ENCODE data around the gene SHISA8.
"Not testable (repeated sequence)": the region's sequence is repeated elsewhere in the genome, so short reads cannot be mapped to it uniquely, and the experiment has no call there.

The SHISA8 gene

DNA sequence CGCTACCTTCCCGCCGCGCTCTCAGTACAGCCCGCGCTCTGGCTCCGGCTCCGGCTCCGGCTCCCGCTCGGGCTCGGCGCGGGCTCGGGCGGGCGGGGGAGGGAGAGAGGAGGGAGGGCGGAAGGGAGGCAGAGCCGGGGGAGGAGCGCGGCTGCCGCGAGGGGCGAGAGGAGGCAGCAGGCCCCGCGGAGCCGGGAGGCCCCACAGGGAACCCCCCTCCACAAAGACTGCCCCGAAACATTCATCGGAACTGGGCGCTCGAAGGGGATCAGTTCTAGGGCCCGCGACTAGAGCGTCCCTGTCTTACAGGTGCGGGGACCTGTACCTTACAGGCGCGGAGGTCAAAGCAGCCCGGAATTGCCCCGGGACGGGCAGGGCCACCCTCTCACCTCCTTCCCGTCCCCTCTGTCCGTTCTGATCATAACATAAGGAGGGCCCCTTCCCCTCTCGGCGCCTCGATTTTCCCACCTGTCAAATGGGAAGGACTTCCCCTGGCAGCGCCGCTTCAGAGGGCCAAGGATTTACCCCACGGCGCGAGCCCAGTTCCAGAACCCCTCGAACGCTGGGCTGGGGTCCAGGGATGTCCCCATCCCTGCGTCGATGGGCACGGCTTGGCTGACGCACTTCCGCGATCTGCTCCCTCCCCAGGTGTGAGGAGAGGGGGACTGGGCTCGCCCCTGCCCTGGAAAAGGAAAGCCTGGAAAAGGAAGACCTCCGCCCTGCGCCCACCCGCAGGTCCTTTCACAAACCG lies at the start of gene SHISA8:
Gene SHISA8, minus strand, starts transcription at position 40 of the 751 bp plus-strand sequence. CDS start 407 bp downstream, outside the sequence.
- no peak for DNase-seq

- no peak for DNase-seq
These were observed 49.2 kb upstream of the SHISA8 start for GRCh38 chr22:41964112-41964491.

DNA sequence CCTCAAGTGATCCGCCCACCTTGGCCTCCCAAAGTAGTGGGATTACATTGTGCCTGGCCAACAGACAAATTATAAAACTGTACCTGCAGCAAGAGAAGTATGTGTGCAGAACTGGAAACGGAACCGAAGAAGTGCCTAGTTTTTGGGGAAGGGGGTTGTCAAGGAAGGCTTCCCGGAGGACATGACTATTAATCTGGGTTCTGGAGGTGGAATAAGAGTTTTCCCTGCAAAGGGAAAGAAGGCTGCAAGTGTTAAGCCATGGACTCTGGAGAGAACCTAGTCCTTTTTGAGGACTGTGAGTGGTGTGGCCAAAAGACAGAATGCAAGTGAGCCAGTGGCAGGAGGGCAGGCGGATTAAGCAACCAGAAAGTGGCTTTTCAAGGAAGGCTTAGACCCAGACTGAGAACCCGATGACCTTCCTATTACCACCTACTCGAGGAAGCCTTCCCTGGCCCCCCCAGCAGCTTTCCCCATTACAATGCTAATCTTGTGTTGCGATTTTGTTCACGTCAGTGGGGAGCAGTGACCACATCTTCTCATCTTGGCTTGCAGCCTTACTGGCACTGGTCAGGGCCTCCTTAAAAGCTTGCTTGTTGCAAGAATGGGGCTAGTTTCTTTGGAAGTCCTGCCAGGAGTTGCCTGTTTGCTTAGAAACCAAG lies 48.7 kb upstream of the SHISA8 start:
- no peak for DNase-seq

DNA sequence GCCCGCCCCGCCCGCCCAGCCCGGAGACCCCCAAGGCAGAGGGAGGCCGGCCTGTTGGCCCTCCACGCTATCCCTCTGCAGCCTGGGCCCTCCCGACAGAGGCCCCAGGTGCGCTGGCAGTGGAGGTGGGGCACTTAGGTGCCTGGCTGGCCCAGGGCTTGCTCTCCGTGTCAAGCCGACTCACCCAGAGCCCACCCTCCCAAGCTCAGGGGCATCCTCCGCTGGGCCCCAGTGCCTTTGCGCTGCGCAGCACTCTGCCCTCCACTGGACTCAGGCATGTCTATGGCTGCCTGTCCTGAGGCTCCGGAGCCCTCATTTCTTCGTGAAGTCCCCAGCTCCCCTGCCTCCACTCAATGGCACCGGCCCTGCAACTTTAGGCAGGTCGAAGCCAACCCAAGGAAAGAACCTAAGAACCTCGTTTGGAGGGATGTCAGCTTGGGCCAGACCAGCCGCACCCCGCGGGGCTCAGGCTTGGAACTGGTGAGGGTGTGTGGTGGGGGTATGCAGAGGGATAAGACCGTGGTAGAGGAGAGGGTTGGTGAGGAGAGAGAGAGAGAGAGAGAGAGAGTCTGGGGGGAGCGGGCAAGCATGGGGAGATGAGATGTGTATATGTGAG lies 43.2 kb upstream of the SHISA8 start:
- DNase-seq: no peak

DNA sequence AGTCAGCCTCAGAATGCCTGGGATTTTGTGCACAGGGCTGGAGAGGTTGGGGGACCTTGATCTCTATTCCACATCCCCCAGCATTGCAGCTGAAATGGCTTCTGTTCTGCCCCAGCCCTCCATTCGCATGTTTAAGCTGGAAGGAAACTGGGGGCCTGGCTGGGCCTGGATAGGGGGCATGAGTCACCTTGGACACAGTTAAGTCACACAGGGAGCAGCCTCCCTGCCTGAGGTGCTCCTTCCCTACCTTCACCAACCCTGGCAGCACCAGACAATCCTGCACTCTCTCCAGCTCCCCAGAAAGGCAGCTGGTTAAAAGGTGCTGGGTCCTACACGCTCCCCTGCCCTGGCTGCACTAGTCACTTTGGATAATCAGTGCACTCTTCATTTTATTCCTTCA lies 37.8 kb upstream of the SHISA8 start:
- no peak for DNase-seq

GRCh38 chr22:41951898-41952474 lies 37.1 kb upstream of the SHISA8 start, which contains the start of gene SMIM45:
TSS of gene SMIM45 (plus strand) at chr22:41952150.
- DNase-seq: peak; percentile 69

- peak; percentile 68 for DNase-seq
These were observed 34.6 kb upstream of the SHISA8 start for GRCh38 chr22:41949297-41949965.

DNA sequence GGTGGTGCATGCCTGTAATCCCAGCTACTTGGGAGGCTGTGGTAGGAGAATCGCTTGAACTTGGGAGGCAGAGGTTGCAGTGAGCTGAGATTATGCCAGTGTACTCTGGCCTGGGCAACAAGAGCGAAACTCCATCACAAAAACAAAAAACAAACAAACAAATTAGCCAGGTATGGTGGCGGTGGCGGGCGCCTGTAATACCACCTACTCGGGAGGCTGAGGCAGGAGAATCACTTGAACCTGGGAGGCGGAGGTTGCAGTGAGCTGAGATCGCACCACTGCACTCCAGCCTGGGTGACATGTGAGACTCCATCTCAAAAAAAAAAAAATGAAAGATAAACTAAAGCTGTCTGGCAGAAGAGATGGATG lies 34.0 kb upstream of the SHISA8 start:
- DNase-seq: not testable (repeated sequence)

GRCh38 chr22:41948142-41948541 lies 33.3 kb upstream of the SHISA8 start:
- DNase-seq: no peak

DNA sequence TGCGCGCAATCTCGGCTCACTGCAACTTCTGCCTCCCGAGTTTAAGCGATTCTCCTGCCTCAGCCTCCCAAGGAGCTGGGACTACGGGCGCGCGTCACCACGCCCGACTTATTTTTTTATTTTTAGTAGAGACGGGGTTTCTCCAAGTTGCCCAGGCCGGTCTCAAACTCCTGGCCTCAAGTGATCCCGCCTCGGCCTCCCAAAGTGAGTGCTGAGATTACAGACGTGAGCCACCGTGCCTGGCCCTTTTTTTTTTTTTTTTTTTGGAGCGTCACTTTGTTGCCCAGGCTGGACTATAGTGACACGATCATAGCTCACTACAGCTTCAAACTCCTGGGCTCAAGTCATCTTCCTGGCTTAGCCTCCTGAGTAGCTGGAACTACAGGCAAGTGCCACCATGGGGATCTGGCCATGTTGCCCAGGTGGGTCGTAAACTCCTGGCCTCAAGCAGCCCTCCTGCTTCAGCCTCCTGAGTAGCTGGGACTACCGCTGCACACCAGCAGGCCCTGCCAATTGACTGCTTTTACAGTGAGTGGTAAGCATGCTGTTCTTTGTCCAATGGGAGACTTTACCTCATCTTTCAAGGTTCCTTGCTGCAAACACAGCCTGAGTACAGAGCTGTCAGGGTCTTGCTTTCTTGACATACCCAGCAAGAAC lies 32.7 kb upstream of the SHISA8 start:
- DNase-seq: no peak

DNA sequence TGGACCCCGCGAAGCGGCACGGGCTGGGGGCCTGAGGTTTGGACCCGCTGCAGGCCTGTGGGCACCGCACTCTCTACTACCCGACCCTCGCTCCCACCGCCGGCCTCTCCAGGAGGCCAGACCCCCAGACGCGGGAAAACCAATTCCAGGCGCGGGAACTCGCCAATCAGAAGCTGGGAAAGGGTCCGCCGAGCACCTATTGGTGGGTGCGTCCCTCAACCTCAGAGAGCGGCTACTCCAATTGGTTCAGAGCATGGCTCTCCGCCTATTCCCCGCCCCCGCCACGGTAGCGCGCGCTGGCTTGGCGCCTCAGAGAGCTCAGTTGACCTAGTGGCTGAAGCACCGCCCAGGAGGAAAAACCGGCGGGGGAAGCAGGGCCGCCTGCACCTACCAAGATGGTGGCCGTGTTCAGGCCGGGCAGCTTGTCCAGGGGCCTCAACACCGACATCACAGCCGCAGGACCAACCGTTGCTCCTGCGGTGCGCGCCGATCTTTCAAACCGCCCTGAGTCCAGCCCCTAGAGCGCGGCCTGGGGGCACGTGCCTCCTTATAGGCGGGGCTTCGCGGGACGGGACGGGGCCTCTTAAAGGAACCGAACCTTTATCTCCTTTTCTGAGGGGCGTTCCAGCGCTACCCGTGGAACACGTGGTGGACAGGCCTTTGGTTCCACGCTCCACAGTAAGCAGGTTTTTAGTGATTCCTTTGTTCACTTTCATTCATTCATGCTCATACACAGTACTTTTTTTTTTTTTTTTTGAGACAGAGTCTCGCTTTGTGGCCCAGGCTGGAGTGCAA lies 32.0 kb upstream of the SHISA8 start, which contains the start of gene CENPM:
Gene CENPM, minus strand, starts transcription at position 524 of the 795 bp plus-strand sequence. Its CDS starts 76 bp downstream, at position 448.
- DNase-seq: peak; percentile 80

DNA sequence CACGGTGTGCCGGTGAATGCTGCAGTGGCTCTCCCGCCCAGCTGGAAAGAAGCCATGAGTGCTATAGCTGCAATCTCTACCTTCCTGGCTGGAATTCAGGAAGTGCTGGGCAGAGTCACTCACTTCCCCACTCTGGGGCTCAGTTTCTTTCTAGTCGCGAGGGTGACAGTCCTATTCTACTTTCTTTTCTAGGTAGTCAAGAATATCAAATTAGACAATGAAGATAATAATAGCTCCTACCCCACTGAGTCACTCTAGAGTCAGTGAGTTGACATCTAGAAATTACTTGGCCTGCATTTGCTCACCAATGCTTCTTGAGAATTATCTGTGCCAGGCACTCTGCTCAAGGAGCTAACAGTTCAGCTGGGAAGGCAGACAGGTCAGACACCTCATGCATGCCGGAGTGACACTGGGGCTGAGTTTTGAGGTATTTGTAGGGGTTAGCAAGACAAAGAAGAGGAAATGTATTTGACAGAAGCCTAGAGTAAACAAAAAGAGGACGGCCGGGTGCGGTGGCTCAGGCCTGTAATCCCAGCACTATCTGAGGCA lies 28.9 kb upstream of the SHISA8 start:
- DNase-seq: no peak

GRCh38 chr22:41940832-41941765 lies 26.2 kb upstream of the SHISA8 start:
- no peak for DNase-seq

GRCh38 chr22:41939981-41940831 lies 25.3 kb upstream of the SHISA8 start:
- no peak for DNase-seq

GRCh38 chr22:41936894-41937169 lies 22.0 kb upstream of the SHISA8 start:
- no peak for DNase-seq

DNA sequence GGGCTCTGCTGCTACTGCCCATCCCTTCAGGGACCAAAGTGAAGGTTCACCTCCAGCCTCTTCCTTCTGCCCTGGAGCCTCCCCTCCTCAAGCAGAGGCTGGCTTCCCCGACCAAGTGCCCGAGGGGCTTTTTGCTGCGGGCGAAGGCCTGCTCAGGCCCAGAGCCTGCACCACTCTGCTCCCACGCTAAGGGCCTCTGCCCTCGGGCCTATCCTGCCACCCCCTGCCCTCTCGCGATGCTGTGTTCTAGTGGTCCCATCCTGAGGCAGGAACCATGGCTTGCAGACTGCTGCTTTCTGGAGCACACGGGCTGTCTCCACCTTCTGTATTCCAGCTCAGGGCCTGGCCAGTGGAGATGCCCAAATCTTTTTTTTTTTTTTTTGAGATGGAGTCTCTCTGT lies 20.6 kb upstream of the SHISA8 start:
- no peak for DNase-seq

- DNase-seq: no peak
These were observed 20.1 kb upstream of the SHISA8 start for GRCh38 chr22:41935015-41935351.

DNA sequence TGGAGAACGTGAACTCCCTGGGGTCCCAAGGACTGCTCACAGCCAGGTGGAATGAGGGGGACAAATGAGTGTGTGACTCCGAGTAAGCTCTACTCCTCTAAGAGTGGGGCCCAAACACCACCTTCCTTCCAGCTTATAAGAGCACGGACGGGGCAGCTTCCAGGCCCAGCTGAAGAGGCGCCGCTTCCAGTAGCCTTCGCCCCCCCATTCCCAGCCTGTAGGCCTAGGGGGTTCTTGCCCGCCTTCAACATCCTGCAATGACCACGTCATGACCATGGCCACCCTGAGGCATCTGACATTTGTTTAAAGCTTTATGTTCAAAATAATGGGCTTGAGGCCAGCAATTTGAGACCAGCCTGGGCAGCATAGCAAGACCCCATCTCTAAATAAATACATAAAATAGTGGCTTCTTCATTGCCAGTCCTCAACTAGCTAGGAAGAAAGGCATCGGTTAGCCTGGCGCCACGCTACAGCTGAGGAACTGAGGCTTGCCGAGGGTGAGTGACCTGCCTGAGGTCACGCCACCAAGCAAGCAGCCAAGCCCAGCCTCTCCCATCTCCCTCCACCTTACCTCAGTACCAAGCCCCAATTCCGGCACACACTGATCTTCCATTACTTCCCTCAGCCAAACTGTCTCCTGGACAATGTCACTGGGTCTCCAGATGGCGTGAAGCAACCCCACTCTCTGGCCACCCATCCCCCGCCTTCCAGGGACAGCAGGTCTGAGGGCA lies 19.6 kb upstream of the SHISA8 start:
- DNase-seq: no peak
